ENCODE data around the gene ZBTB43. TPM values are rescaled to one million over a fixed set of nuclear protein-coding genes. Genes with fewer than 3 reads are reported as not detected.

Gene ZBTB43
- total and polyA plus RNA-seq, 2 experiments from 2014 or later = 9.7 to 11.8 TPM

- Histone ChIP-seq H2AFZ (no peak overlapping the region), H3K9me2 (ENCODE audit: insufficient read depth) (no peaks in the 10 kb centered on the region), H3K4me3 (no peak overlapping the region), H3K79me2 (replicated peaks; ENCODE audit: insufficient read depth) (peaks cover 75% of the 10 kb centered on the region), H3K27me3 (ENCODE audit: insufficient read depth) (no peaks in the 10 kb centered on the region), H3K27ac (ENCODE audit: low read depth) (no peak overlapping the region), H3K36me3 (ENCODE audit: insufficient read depth) (no peaks in the 10 kb centered on the region), H3F3A (replicated peaks; ENCODE audit: low read depth) (no peaks in the 10 kb centered on the region), H3K4me2 (no peak overlapping the region), H3K4me1 (ENCODE audit: insufficient read depth) (0 out of 2 replicates have a peak, but pooled peaks cover 8% of the 10 kb centered on the region), H4K20me1 (replicated peaks; ENCODE audit: insufficient read depth) (peaks cover 7% of the 10 kb centered on the region)
- H3K36me3 Mint-ChIP-seq (ENCODE audit: low read depth) = peaks cover 25% of the 10 kb centered on the region
- no peak for TF ChIP-seq ZNF114 (CRISPR knock-in tag; IDR thresholded peaks at IDR 0.05)
- TF ChIP-seq STAT1 (IDR thresholded peaks at IDR 0.05; ENCODE audit: unreplicated experiment) = no peak
- TF ChIP-seq CREB1 (CRISPR knock-in tag; IDR thresholded peaks at IDR 0.05; ENCODE audit: low read depth) = no peak
- no peak for TF ChIP-seq EZH2phosphoT487 (IDR thresholded peaks at IDR 0.05; ENCODE audit: unreplicated experiment)
- no peak for TF ChIP-seq JUNB (IDR thresholded peaks at IDR 0.05; ENCODE audit: unreplicated experiment)
- TF ChIP-seq POLR2AphosphoS5 (IDR thresholded peaks at IDR 0.05; ENCODE audit: low read depth) = no peak
- TF ChIP-seq NANOG (IDR thresholded peaks at IDR 0.05; ENCODE audit: borderline replicate concordance) = no peak
- TF ChIP-seq CTCF (conservative IDR thresholded peaks at IDR 0.05; ENCODE audit: low read depth in 2 of 2) = no peak
- TF ChIP-seq REST (IDR thresholded peaks at IDR 0.05; ENCODE audit: unreplicated experiment) = no peak
- no peak for TF ChIP-seq EZH2 (IDR thresholded peaks at IDR 0.05; ENCODE audit: low read depth, unreplicated experiment)
- no peak for TF ChIP-seq ZNF462 (CRISPR knock-in tag; IDR thresholded peaks at IDR 0.05)
- TF ChIP-seq ZNF331 (CRISPR knock-in tag; IDR thresholded peaks at IDR 0.05; ENCODE audit: low read depth) = no peak
- H3K27ac Mint-ChIP-seq = no peak overlapping the region
- H3K4me3 Mint-ChIP-seq = no peak overlapping the region
- ATAC-seq (no peak), DNase-seq (ENCODE audit: low spot score) (no peak)
- peaks cover 2% of the 10 kb centered on the region; the same call in 2 of the 3 replicates for H3K9me3 Mint-ChIP-seq
- peaks cover 15% of the 10 kb centered on the region for H3K4me1 Mint-ChIP-seq
- peaks cover 3% of the 10 kb centered on the region for H3K27me3 Mint-ChIP-seq (ENCODE audit: insufficient read depth, low read depth, poor library complexity)
Observed at GRCh38 chr9:126875756-126876510, 71.1 kb downstream of the ZBTB43 start.

Measured in GM23338 (cell line).